OCI-LY7 (cell line): ENCODE measurements around the gene SWSAP1. TPM values are rescaled to one million over a fixed set of nuclear protein-coding genes. Genes with fewer than 3 reads are reported as not detected.

Experiments used
- BruUV-seq: library from RNA; stranded (reverse); fragments of 400-500 nt; replicated peaks from 2 replicates; lab custom pipeline; 2021; lab: Mats Ljungman, UMichigan
- CTCF ChIA-PET: fragments of 300-600 bp; sonication (Branson Sonifier 250); formaldehyde crosslinking; loops from one replicate; lab custom pipeline; 2022; ENCODE audit warnings: antibody characterized with exemption; ENCODE audit not compliant: unreplicated experiment; lab: Charles Lee
- POLR2A ChIA-PET: fragments of 300-600 bp; sonication (Branson Sonifier 250); formaldehyde crosslinking; loops from one replicate; lab custom pipeline; 2022; ENCODE audit warnings: antibody characterized with exemption; lab: Charles Lee
- DNase-seq: peaks from one replicate; pipeline ENCODE4 v3.0.0-alpha.2; 2015; ENCODE audit warnings: low spot score
- H2AFZ ChIP-seq: fragments of 200-600 bp; sonication (generic), shearing (Covaris generic); 2 replicates; pipeline ENCODE4 v1.6.1; 2014; ENCODE audit warnings: mild to moderate bottlenecking, antibody characterized with exemption, low read length, moderate library complexity
- H3K27ac ChIP-seq: fragments of 200-600 bp; sonication (generic); 2 replicates; pipeline ENCODE4 v1.5.1; 2014; ENCODE audit warnings: mixed run types, low read depth, mild to moderate bottlenecking, moderate library complexity, low read length, inconsistent platforms; ENCODE audit not compliant: poor library complexity, severe bottlenecking
- H3K36me3 ChIP-seq: fragments of 200-600 bp; sonication (generic); 2 replicates; pipeline ENCODE4 v1.6.1; 2014; ENCODE audit warnings: mild to moderate bottlenecking, antibody characterized with exemption, low read length, moderate library complexity, mixed read lengths; ENCODE audit not compliant: insufficient read depth
- H3K4me1 ChIP-seq: fragments of 200-600 bp; sonication (generic); 2 replicates; pipeline ENCODE4 v1.5.1; 2014; ENCODE audit warnings: mild to moderate bottlenecking, low read length; ENCODE audit not compliant: insufficient read depth, poor library complexity, severe bottlenecking
- H3K4me2 ChIP-seq: fragments of 200-600 bp; sonication (generic); 2 replicates; pipeline ENCODE4 v1.6.1; 2014; ENCODE audit warnings: mild to moderate bottlenecking, low read length
- H3K4me3 ChIP-seq: fragments of 200-600 bp; sonication (generic); 2 replicates; pipeline ENCODE4 v1.5.1; 2014; ENCODE audit warnings: mild to moderate bottlenecking, low read depth, low read length; ENCODE audit not compliant: poor library complexity, severe bottlenecking
- H3K79me2 ChIP-seq: fragments of 200-600 bp; sonication (generic); 2 replicates; pipeline ENCODE4 v1.6.1; 2016; ENCODE audit warnings: low read depth, mild to moderate bottlenecking, low read length, moderate library complexity, mixed read lengths; ENCODE audit not compliant: insufficient read depth
- H3K9me2 ChIP-seq: fragments of 200-600 bp; sonication (generic); 2 replicates; pipeline ENCODE4 v1.6.1; 2016; ENCODE audit warnings: mild to moderate bottlenecking, low read length, mixed read lengths; ENCODE audit not compliant: insufficient read depth
- H3K9me3 ChIP-seq: fragments of 200-600 bp; sonication (generic); 2 replicates; pipeline ENCODE4 v1.6.1; 2014; ENCODE audit warnings: mild to moderate bottlenecking, mixed run types, low read length, mixed read lengths
- H4K20me1 ChIP-seq: fragments of 200-600 bp; sonication (generic); 2 replicates; pipeline ENCODE4 v1.6.1; 2014; ENCODE audit warnings: mild to moderate bottlenecking, antibody characterized with exemption, low read length, moderate library complexity, mixed read lengths; ENCODE audit not compliant: insufficient read depth
- CTCF ChIP-seq: fragments of 200-600 bp; sonication (generic); conservative IDR thresholded peaks from 2 replicates; pipeline ENCODE4 v1.5.1; 2014; ENCODE audit warnings: mild to moderate bottlenecking, antibody characterized with exemption, low read length, moderate library complexity, mixed read lengths
- EZH2phosphoT487 ChIP-seq: fragments of 200-600 bp; sonication (generic); IDR thresholded peaks from 2 replicates; pipeline ENCODE4 v1.6.1; 2018; ENCODE audit warnings: low read depth, borderline replicate concordance, mild to moderate bottlenecking, mixed run types, antibody characterized with exemption, low read length, moderate library complexity, mixed read lengths
- intact Hi-C: fragments of 100-400 bp; cut with micrococcal nuclease; formaldehyde crosslinking; loops from one replicate; pipeline ENCODE4 v1.10.0; 2022; ENCODE audit not compliant: unreplicated experiment
- total RNA-seq, 2 experiments: library from RNA; depleted of rRNA in 1 of 2; stranded (reverse); fragments of >200 nt in 1 of 2; shearing (Covaris generic) in 1 of 2; gene quantifications; 2 replicates each; pipeline ENCODE4 v1.2.3, GENCODE V29; 2014 to 2022

SWSAP1 gene
- total RNA-seq, 2 experiments from 2014 or later, result 5.6 to 6.8 TPM

- DNase-seq, result peak; percentile 65
- Histone ChIP-seq H2AFZ (peak overlapping the region; percentile 91), H3K27ac (peak overlapping the region; percentile 56), H3K36me3 (no peaks in the 10 kb centered on the region), H3K79me2 (no peaks in the 10 kb centered on the region), H3K4me2 (peak overlapping the region; percentile 66), H3K4me3 (peak overlapping the region; percentile 23), H3K9me3 (no peaks in the 10 kb centered on the region), H4K20me1 (no peaks in the 10 kb centered on the region), H3K4me1 (peaks cover 34% of the 10 kb centered on the region), H3K9me2 (no peaks in the 10 kb centered on the region)
- ChIA-PET POLR2A (interaction anchor here (0.6 to 1.3 kb wide), 2 partner anchors 13 to 27 kb away, joined by 3 to 4 read pairs; partner anchors contain the start of gene SWSAP1), CTCF (no interaction called here)
- TF ChIP-seq EZH2phosphoT487 (no peak), CTCF (no peak)
- intact Hi-C loops, result no loop called here
- no TSS peak for BruUV-seq
Measured at GRCh38 chr19:11387162-11388034, 12.9 kb downstream of the SWSAP1 start.

- no peaks in the 10 kb centered on the region for H3K9me2 ChIP-seq
- DNase-seq, result no peak
- intact Hi-C loops, result no loop called here
- no peak overlapping the region for H2AFZ ChIP-seq
- no peaks in the 10 kb centered on the region for H3K36me3 ChIP-seq
- no peaks in the 10 kb centered on the region for H3K79me2 ChIP-seq
- H3K4me2 ChIP-seq, result no peak overlapping the region
- H4K20me1 ChIP-seq, result no peaks in the 10 kb centered on the region
- no peak overlapping the region for H3K4me3 ChIP-seq
- CTCF ChIA-PET, result no interaction called here
- no peak for TF ChIP-seq EZH2phosphoT487
- no peak for TF ChIP-seq CTCF
- H3K27ac ChIP-seq, result no peak overlapping the region
- POLR2A ChIA-PET, result interaction anchor here (1.4 kb wide), 1 partner anchor 32 kb away, joined by 4 read pairs; no protein-coding TSS in a partner anchor
- BruUV-seq, result no TSS peak
- H3K4me1 ChIP-seq, result peaks cover 13% of the 10 kb centered on the region
- H3K9me3 ChIP-seq, result no peaks in the 10 kb centered on the region
Measured at GRCh38 chr19:11390359-11390758, 15.9 kb downstream of the SWSAP1 start.
